Muscle of leg (tissue), 11 donors: ENCODE measurements around the gene CFAP73. TPM values are rescaled to one million over a fixed set of nuclear protein-coding genes. Genes with fewer than 3 reads are reported as not detected.
"Not testable (repeated sequence)": the region's sequence is repeated elsewhere in the genome, so short reads cannot be mapped to it uniquely, and the experiment has no call there.

ENCODE experiments used
- DNase-seq: peaks from one replicate; pipeline ENCODE4 v3.0.0; 2013
- H3K27ac ChIP-seq: one replicate; pipeline ENCODE4 v1.5.1; 2013; ENCODE audit warnings: mild to moderate bottlenecking, low read length, control low read depth
- H3K27me3 ChIP-seq: one replicate; pipeline ENCODE4 v1.6.1; 2013; ENCODE audit warnings: low read length; ENCODE audit not compliant: control insufficient read depth, insufficient read depth
- H3K36me3 ChIP-seq: one replicate; pipeline ENCODE4 v1.6.1; 2013; ENCODE audit warnings: low read length; ENCODE audit not compliant: control insufficient read depth, insufficient read depth
- H3K4me1 ChIP-seq: one replicate; pipeline ENCODE4 v1.6.1; 2013; ENCODE audit warnings: low read length; ENCODE audit not compliant: control insufficient read depth, insufficient read depth
- H3K4me3 ChIP-seq: one replicate; pipeline ENCODE4 v1.5.1; 2013; ENCODE audit warnings: low read length, control low read depth
- H3K9me3 ChIP-seq: replicated peaks from 2 replicates; pipeline ENCODE4 v1.6.1; 2013; ENCODE audit warnings: low read depth, low read length; ENCODE audit not compliant: control insufficient read depth
- WGBS: methylation state at CpG from one replicate; pipeline ENCODE4 v1.1.5; 2013; ENCODE audit warnings: missing lambda C conversion rate; ENCODE audit not compliant: insufficient coverage; 5-methylcytosine and 5-hydroxymethylcytosine counted together
- polyA plus RNA-seq, 8 donors: library from polyadenylated mRNA; unstranded; fragments of 120-200 nt; gene quantifications; one replicate each; pipeline versions ENCODE4 v1.2.1 to v1.2.3, GENCODE V29; 2013; ENCODE audit warnings: inconsistent platforms in 1 of 8, low replicate concordance in 1 of 8; ENCODE audit not compliant: insufficient read length in 8 of 8, insufficient read depth in 1 of 8
- total RNA-seq: library from RNA; stranded (reverse); fragments of 120-200 nt; gene quantifications from one replicate; pipeline ENCODE4 v1.2.4, GENCODE V29; 2013

Gene CFAP73
- total and polyA plus RNA-seq, 9 donors = 0.16 to 0.47 (median 0.18) TPM; not detected in 3

- DNase-seq = no peak
- no CpG with 5 or more reads among the region's 1 CpG for WGBS
- no peak overlapping the region for H3K4me3 ChIP-seq
- H3K9me3 ChIP-seq = no peaks in the 10 kb centered on the region
- H3K27ac ChIP-seq = no peak overlapping the region
- no peaks in the 10 kb centered on the region for H3K36me3 ChIP-seq
- peaks cover 14% of the 10 kb centered on the region for H3K4me1 ChIP-seq
- no peaks in the 10 kb centered on the region for H3K27me3 ChIP-seq
These were observed 48.8 kb downstream of the CFAP73 start for GRCh38 chr12:113198296-113198695.

- Histone ChIP-seq H3K9me3 (no peaks in the 10 kb centered on the region), H3K4me1 (peaks cover 5% of the 10 kb centered on the region), H3K27ac (no peak overlapping the region), H3K27me3 (no peaks in the 10 kb centered on the region), H3K4me3 (no peak overlapping the region), H3K36me3 (no peaks in the 10 kb centered on the region)
- WGBS = 51% methylated on average over 8 of the region's 12 CpGs
- no peak for DNase-seq
These were observed 50.7 kb downstream of the CFAP73 start for GRCh38 chr12:113200021-113200797.

GRCh38 chr12:113201187-113202177 lies 52.0 kb downstream of the CFAP73 start:
- Histone ChIP-seq H3K36me3 (no peaks in the 10 kb centered on the region), H3K27ac (no peak overlapping the region), H3K9me3 (no peaks in the 10 kb centered on the region), H3K4me1 (peaks cover 5% of the 10 kb centered on the region), H3K4me3 (no peak overlapping the region), H3K27me3 (no peaks in the 10 kb centered on the region)
- 69% methylated on average over 12 of the region's 14 CpGs for WGBS
- no peak for DNase-seq

- H3K4me1 ChIP-seq = no peaks in the 10 kb centered on the region
- no peaks in the 10 kb centered on the region for H3K27me3 ChIP-seq
- no CpG with 5 or more reads among the region's 4 CpGs for WGBS
These were observed 53.0 kb downstream of the CFAP73 start for GRCh38 chr12:113202300-113203075.

GRCh38 chr12:113203852-113204760 lies 54.6 kb downstream of the CFAP73 start:
- H3K4me1 ChIP-seq = peaks cover 9% of the 10 kb centered on the region

More at GRCh38 chr12:113202300-113203075, 53.0 kb downstream of the CFAP73 start:
- Histone ChIP-seq H3K9me3 (no peaks in the 10 kb centered on the region), H3K36me3 (no peaks in the 10 kb centered on the region), H3K27ac (no peak overlapping the region), H3K4me3 (no peak overlapping the region)
- DNase-seq = no peak

GRCh38 chr12:113204804-113205203 lies 55.3 kb downstream of the CFAP73 start:
- no peak overlapping the region for H3K4me3 ChIP-seq
- no peaks in the 10 kb centered on the region for H3K9me3 ChIP-seq
- H3K4me1 ChIP-seq = peaks cover 9% of the 10 kb centered on the region
- DNase-seq = no peak
- WGBS = 83% methylated on average over 2 of the region's 3 CpGs
- no peaks in the 10 kb centered on the region for H3K27me3 ChIP-seq
- H3K27ac ChIP-seq = no peak overlapping the region
- H3K36me3 ChIP-seq = no peaks in the 10 kb centered on the region

More at GRCh38 chr12:113203852-113204760, 54.6 kb downstream of the CFAP73 start:
- H3K4me3 ChIP-seq = no peak overlapping the region
- H3K9me3 ChIP-seq = no peaks in the 10 kb centered on the region
- no peak for DNase-seq
- 94% methylated on average over 6 of the region's 8 CpGs for WGBS
- no peaks in the 10 kb centered on the region for H3K36me3 ChIP-seq
- no peaks in the 10 kb centered on the region for H3K27me3 ChIP-seq
- H3K27ac ChIP-seq = no peak overlapping the region

- not testable (repeated sequence) for H3K27me3 ChIP-seq, H3K9me3 ChIP-seq, H3K4me1 ChIP-seq, H3K36me3 ChIP-seq, H3K27ac ChIP-seq, DNase-seq, H3K4me3 ChIP-seq
- WGBS = 100% methylated on average over 1 of the region's 5 CpGs
These were observed 57.3 kb downstream of the CFAP73 start for GRCh38 chr12:113206802-113207201.

GRCh38 chr12:113207613-113208040 lies 58.1 kb downstream of the CFAP73 start:
- H3K4me1 ChIP-seq = peaks cover 9% of the 10 kb centered on the region
- no peak for DNase-seq

More at GRCh38 chr12:113207613-113208040, 58.1 kb downstream of the CFAP73 start:
- no peak overlapping the region for H3K27ac ChIP-seq
- H3K4me3 ChIP-seq = no peak overlapping the region
- H3K9me3 ChIP-seq = no peaks in the 10 kb centered on the region
- H3K27me3 ChIP-seq = no peaks in the 10 kb centered on the region
- no peaks in the 10 kb centered on the region for H3K36me3 ChIP-seq
- 59% methylated on average over 4 of the region's 6 CpGs for WGBS
